Peyer's patch (tissue), 4 donors: Measurements from ENCODE around the gene USF2.

ENCODE experiments used
- CTCF ChIP-seq, 6 experiments: fragments of 450-650 bp in 4 of 6; fragments of 200-600 bp in 2 of 6; sonication (generic) in 1 of 6; IDR thresholded peaks; one replicate each; pipeline ENCODE4 v1.5.1; 2017 to 2019; ENCODE audit warnings: antibody characterized with exemption in 6 of 6, mild to moderate bottlenecking in 3 of 6, moderate library complexity in 1 of 6
- POLR2A ChIP-seq, 2 donors: fragments of 450-650 bp; IDR thresholded peaks; one replicate each; pipeline ENCODE4 v1.5.1; 2017; ENCODE audit warnings: antibody characterized with exemption in 2 of 2, mild to moderate bottlenecking in 2 of 2, moderate library complexity in 2 of 2

DNA sequence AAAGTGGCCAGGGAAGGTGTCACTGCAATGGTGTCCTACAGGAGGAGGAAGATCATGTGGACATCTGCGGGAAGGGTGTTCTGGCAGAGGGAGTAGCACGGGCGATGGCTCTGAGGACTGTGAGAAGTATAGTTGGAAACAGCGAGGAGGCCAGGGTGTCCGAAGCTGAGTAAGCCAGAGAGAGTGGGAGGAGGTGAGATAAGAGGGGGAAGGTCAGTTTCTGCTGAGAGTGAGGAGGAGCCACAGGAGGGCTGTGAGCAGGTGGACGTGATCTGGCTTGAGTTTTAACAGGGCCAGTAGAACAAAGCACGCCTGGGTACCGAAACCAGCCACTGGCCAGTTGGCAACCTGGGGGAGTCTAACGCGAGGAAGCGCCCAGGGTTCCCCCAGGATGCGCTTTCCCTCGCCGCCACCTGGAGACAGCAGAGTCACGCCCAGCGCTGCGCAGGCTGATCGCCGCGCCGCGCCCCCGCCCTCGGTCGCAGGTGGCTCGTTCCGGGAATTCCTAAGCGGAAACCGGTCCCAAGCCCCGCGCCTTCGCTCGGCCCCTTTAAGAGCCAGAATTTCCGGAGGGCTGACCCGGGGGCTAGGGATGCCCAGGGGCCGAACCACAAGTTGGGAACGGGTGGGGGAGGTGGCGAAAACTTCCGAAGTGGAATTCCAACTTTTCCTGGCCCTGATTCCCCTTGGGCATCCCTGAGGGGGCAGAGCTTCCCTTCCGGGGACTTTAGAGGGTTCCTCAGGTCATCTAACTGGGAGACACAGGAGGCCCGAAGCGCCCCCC lies 21.0 kb upstream of the USF2 start:
- TF ChIP-seq CTCF (IDR thresholded peaks at IDR 0.05) (peak; percentile 41 to 73 (median 63)), POLR2A (IDR thresholded peaks at IDR 0.05) (peak; percentile 30 to 38)
